Pulmonary artery endothelial cell (primary cell): ENCODE measurements around the gene LIMK2. TPM values are rescaled to one million over a fixed set of nuclear protein-coding genes. Genes with fewer than 3 reads are reported as not detected.
"Not testable (repeated sequence)": the region's sequence is repeated elsewhere in the genome, so short reads cannot be mapped to it uniquely, and the experiment has no call there.

ENCODE experiments used
- DNase-seq: peaks from one replicate; pipeline ENCODE4 v3.0.0-alpha.2; 2011; ENCODE audit warnings: low read depth, low spot score
- total RNA-seq: library from RNA; depleted of rRNA; stranded (reverse); fragments of >200 nt; gene quantifications from 2 replicates; pipeline ENCODE4 v1.2.3, GENCODE V29; 2014

The LIMK2 gene
- 72.7 and 83.3 TPM in 2 replicates for total RNA-seq

- DNase-seq = peak; percentile 63
Observed at GRCh38 chr22:31211862-31212730, at the start of gene LIMK2. Gene LIMK2 (plus strand): TSS chr22:31212298. CDS start chr22:31212409, 111 bp downstream.

- no peak for DNase-seq
Observed at GRCh38 chr22:31170971-31171370, 41.1 kb upstream of the LIMK2 start.

- not testable (repeated sequence) for DNase-seq
Observed at GRCh38 chr22:31171734-31172133, 40.4 kb upstream of the LIMK2 start.

- no peak for DNase-seq
Observed at GRCh38 chr22:31173386-31174145, 38.5 kb upstream of the LIMK2 start.

GRCh38 chr22:31176923-31177322, 35.2 kb upstream of the LIMK2 start:
- DNase-seq = no peak

GRCh38 chr22:31177420-31178162, 34.5 kb upstream of the LIMK2 start:
- no peak for DNase-seq

- DNase-seq = no peak
Observed at GRCh38 chr22:31178859-31179258, 33.2 kb upstream of the LIMK2 start.

GRCh38 chr22:31179345-31179744, 32.8 kb upstream of the LIMK2 start:
- no peak for DNase-seq

GRCh38 chr22:31184015-31184414, 28.1 kb upstream of the LIMK2 start:
- DNase-seq = no peak

GRCh38 chr22:31185056-31185455, 27.0 kb upstream of the LIMK2 start:
- no peak for DNase-seq

GRCh38 chr22:31187627-31188026, 24.5 kb upstream of the LIMK2 start:
- DNase-seq = no peak

GRCh38 chr22:31192513-31192912, 19.6 kb upstream of the LIMK2 start:
- DNase-seq = no peak

GRCh38 chr22:31193092-31193491, 19.0 kb upstream of the LIMK2 start:
- no peak for DNase-seq

GRCh38 chr22:31194681-31195080, 17.4 kb upstream of the LIMK2 start:
- DNase-seq = not testable (repeated sequence)

- DNase-seq = no peak
Observed at GRCh38 chr22:31199187-31199586, 12.9 kb upstream of the LIMK2 start.

- not testable (repeated sequence) for DNase-seq
Observed at GRCh38 chr22:31204352-31204984, 7.6 kb upstream of the LIMK2 start.

GRCh38 chr22:31205059-31205458, 7.0 kb upstream of the LIMK2 start:
- not testable (repeated sequence) for DNase-seq

GRCh38 chr22:31206460-31206859, 5.6 kb upstream of the LIMK2 start:
- DNase-seq = not testable (repeated sequence)

GRCh38 chr22:31206896-31207687, 5.0 kb upstream of the LIMK2 start:
- DNase-seq = no peak
